GF-D8 (cell line): ENCODE data around the gene HOXD10.

Experiments used
- DNase-seq: peaks from one replicate; lab custom pipeline; 2025; lab: John Stamatoyannopoulos, UW

The HOXD10 gene

GRCh38 chr2:176082824-176083751 is 33.5 kb upstream of the HOXD10 start:
- no peak for DNase-seq

GRCh38 chr2:176083796-176084261 is 32.7 kb upstream of the HOXD10 start, which contains the start of gene EVX2:
Gene EVX2 (minus strand): TSS chr2:176083962. CDS start chr2:176083776, 186 bp downstream.
- no peak for DNase-seq

- no peak for DNase-seq
Measured at GRCh38 chr2:176084611-176085119, 31.9 kb upstream of the HOXD10 start.

GRCh38 chr2:176085120-176085788 is 31.3 kb upstream of the HOXD10 start:
- DNase-seq = no peak

GRCh38 chr2:176085861-176086771 is 30.5 kb upstream of the HOXD10 start:
- DNase-seq = no peak

- DNase-seq = no peak
Measured at GRCh38 chr2:176087330-176088047, 29.1 kb upstream of the HOXD10 start.

- DNase-seq = no peak
Measured at GRCh38 chr2:176088048-176088936, 28.3 kb upstream of the HOXD10 start.

- no peak for DNase-seq
Measured at GRCh38 chr2:176088937-176089842, 27.4 kb upstream of the HOXD10 start.

- no peak for DNase-seq
Measured at GRCh38 chr2:176089843-176090395, 26.7 kb upstream of the HOXD10 start.

- no peak for DNase-seq
Measured at GRCh38 chr2:176090862-176091261, 25.7 kb upstream of the HOXD10 start.

GRCh38 chr2:176091329-176092258 is 25.0 kb upstream of the HOXD10 start:
- DNase-seq = no peak

GRCh38 chr2:176092270-176093144 is 24.1 kb upstream of the HOXD10 start, which contains the start of gene HOXD13:
Gene HOXD13 (plus strand): TSS chr2:176092721. CDS start chr2:176092891, 170 bp downstream.
- DNase-seq = no peak

- DNase-seq = no peak
Measured at GRCh38 chr2:176093145-176093897, 23.3 kb upstream of the HOXD10 start.

GRCh38 chr2:176093898-176094249 is 22.7 kb upstream of the HOXD10 start:
- no peak for DNase-seq

- DNase-seq = no peak
Measured at GRCh38 chr2:176094349-176094748, 22.2 kb upstream of the HOXD10 start.

GRCh38 chr2:176095421-176095820 is 21.2 kb upstream of the HOXD10 start:
- DNase-seq = no peak
